Hepatocyte (in vitro differentiated cells): ENCODE measurements around the gene SORCS2.

ENCODE experiments used
- EZH2 ChIP-seq: fragments of 200-600 bp; sonication (generic); IDR thresholded peaks from 2 replicates; pipeline ENCODE4 v1.6.1; 2016; ENCODE audit warnings: antibody characterized with exemption, mild to moderate bottlenecking, borderline replicate concordance
- EZH2phosphoT487 ChIP-seq: fragments of 200-600 bp; sonication (generic); IDR thresholded peaks from one replicate; pipeline ENCODE4 v1.6.1; 2018; ENCODE audit warnings: antibody characterized with exemption, mild to moderate bottlenecking, low read depth, moderate library complexity; ENCODE audit not compliant: unreplicated experiment, severe bottlenecking
- TF ChIP-seq, protein P1 (sequence below): fragments of 200-600 bp; sonication (generic); IDR thresholded peaks from 2 replicates; pipeline ENCODE4 v1.5.1; 2016; ENCODE audit warnings: antibody characterized with exemption, mild to moderate bottlenecking; ENCODE audit not compliant: poor library complexity

- TF ChIP-seq, protein P1, sequence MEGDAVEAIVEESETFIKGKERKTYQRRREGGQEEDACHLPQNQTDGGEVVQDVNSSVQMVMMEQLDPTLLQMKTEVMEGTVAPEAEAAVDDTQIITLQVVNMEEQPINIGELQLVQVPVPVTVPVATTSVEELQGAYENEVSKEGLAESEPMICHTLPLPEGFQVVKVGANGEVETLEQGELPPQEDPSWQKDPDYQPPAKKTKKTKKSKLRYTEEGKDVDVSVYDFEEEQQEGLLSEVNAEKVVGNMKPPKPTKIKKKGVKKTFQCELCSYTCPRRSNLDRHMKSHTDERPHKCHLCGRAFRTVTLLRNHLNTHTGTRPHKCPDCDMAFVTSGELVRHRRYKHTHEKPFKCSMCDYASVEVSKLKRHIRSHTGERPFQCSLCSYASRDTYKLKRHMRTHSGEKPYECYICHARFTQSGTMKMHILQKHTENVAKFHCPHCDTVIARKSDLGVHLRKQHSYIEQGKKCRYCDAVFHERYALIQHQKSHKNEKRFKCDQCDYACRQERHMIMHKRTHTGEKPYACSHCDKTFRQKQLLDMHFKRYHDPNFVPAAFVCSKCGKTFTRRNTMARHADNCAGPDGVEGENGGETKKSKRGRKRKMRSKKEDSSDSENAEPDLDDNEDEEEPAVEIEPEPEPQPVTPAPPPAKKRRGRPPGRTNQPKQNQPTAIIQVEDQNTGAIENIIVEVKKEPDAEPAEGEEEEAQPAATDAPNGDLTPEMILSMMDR, result no peak
- TF ChIP-seq EZH2 (no peak), EZH2phosphoT487 (no peak)
These were observed 200.4 kb downstream of the SORCS2 start for GRCh38 chr4:7392438-7393421.
